Stimulated activated naive CD4-positive, alpha-beta T cell (primary cell): ENCODE results near the gene PRELP.

Experiments used
- DNase-seq, 6 experiments: peaks; one replicate each; lab custom pipeline; 2025; lab: John Stamatoyannopoulos, UW

The PRELP gene

DNA sequence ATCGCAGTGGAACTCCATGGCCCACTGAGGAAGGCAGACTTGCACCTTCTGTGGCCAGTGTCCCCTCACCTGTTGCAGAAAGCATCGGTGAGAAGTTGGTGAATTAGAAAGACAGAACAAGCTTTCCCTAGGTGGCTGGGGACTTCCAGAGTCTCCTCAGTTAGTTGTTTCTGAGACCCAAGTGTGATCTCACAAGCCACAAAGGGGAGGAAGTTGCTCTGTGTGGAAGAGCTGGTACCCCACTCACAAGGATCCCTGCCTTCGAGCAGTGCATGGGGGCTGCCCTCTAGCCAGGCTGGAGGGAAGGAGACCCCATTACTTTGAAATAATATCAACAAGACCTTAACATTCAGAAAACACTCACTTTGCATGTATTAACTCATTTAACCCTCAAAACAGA, 2.1 kb downstream of the PRELP start:
- DNase-seq = no peak

DNA sequence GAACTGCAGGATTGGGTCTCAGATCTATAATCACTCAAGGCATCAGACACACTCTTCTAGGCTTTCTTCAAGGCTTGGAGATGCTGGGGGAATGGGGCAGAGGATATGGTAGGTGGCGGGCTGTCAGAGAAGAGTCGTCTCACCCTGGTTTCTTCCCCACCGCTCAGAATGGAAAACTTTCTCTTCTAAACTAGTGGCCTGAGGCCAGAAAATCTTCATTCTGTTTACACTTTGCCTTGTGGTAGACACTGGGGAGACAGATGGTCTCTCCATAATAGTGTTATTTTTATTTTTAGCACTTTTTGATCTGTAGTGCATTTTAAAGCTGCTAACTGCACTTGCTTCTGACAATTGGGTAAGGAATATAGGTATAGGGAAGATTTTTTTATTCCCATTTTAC, 2.6 kb downstream of the PRELP start:
- no peak for DNase-seq

DNA sequence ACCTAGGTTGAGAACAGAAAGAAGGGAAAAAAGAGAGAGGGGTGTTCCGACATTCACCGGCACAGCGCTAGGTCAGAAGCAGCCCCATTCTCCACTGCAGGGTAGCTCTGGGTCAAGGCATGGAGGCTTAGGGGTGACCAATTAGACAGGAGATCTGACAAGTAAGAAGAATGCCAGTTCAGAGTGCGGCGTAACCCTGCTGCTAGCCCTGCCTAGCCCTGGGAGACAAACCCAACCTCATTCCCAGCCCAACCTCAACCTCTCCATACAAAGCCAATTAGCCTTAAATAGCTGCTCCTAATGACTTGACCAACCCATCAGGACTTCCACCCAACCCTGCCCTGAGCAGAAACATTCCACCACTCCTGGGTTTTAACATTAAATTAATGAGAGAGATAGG, 3.4 kb downstream of the PRELP start:
- DNase-seq = no peak

DNA sequence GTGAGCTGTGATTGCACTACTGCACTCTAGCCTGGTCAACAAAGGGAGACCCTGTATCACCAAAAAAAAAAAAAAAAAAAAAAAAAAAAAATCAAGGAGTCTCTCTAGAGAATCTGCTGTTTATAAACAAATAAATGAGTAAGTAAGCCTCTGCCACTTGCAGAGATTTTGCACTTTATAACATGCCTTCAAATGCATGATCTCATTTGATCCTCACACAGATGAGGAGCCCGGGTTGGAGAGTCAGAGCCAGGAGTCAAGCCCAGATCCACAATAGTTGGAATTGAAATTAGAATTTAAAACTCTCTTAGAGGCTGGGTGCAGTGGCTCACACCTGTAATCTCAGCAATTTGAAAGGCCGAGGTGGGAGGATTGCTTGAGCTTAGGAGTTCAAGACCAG, 4.0 kb downstream of the PRELP start:
- DNase-seq = no peak

DNA sequence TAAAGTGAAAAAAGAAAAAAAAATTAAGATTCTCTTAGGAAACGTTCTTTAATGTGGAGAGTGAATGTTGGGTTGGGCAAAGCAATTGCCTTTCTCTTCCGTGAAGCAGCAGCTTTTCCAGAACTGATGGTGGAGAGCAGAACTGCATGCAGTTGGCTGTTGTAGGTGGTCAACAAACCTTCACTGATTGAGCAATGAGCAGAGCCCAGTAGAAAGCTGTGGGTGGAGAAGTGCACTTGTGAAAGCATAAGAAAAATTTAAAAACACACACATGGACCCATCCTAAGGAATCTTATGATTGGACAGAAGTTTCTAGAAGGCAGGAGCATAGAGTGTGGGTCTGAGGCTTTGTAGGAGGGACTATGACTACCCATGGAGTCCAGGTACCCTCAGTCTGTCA, 4.5 kb downstream of the PRELP start:
- DNase-seq = no peak

DNA sequence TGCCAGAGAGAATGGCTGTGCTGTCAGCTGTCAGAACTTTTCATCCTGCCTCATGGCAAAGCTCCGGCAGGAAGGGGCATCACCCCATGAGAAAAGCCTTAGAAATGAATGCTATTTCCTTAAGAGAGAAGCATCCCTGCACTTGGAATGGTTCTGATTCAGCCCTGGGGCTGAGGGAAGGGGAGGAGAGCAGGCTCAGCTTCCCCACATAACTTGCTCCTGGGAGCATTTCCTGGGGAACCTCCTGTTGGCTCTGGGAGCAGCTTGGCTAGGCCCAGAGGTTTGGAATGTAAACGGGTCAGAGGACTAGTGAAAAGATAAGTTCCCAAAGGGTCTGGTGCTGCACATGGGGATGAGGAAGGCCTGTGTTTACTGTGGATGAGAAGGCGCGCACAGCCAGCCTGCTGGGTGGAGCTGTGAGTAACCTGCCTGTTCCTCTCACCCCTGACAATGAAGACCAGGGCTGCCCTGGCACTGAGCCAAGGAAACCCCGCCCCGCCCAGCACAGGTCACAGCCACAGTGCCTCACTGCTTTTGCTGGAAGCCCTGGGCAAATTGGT, 5.0 kb downstream of the PRELP start:
- DNase-seq = peak in 3 of 6 experiments; percentile 2 to 23 (median 11)

DNA sequence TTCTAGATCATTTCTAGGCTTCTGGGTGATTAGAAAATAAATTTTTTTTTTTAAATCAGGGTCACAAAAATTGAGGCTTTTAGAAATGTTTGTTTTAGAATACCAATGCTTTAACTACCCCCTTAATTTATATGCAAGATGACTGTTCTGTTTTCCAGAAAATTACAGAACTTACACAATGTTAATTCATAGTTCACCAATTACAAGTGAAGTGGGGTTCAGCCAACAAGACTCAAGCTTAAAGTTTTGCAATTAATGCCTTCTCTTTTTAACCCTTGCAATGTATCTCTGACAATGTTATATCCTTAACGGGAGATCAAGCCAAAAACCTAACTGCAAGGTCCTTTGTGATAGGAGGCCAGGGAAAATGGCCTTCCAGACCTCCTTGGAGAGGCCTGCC, 5.6 kb downstream of the PRELP start:
- DNase-seq = no peak

DNA sequence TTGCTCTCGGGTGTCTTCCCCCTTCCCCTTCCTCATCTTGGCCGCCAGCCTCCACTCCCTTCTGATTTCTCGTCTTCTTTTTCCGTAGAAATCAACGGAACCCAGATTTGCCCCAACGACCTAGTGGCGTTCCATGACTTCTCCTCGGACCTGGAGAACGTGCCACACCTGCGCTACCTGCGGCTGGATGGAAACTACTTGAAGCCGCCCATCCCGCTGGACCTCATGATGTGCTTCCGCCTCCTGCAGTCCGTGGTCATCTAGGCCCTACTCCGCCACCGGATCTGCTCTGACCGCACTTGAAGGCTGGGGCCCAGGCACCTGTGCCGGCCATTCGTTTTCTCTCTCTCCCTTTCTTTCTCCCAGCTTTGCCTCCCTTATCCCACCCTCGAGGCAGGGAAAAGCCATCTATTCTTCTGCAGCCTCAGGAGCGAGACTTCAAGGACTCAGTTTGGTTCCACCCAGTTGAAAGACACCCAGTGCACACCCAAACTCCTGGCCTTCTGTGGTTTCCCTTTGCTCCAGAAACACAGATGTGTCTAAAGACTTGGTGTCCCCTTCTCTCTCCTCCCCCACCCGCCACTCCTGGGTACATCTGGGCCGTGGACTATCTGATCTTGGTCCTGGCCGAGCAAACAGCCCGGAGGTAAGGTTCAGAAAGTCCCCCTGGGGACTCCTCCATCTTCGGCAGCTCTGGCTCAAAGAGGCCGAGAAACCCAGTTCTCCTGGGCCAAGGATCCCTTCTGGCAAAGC, 11.2 kb downstream of the PRELP start:
- DNase-seq = no peak

DNA sequence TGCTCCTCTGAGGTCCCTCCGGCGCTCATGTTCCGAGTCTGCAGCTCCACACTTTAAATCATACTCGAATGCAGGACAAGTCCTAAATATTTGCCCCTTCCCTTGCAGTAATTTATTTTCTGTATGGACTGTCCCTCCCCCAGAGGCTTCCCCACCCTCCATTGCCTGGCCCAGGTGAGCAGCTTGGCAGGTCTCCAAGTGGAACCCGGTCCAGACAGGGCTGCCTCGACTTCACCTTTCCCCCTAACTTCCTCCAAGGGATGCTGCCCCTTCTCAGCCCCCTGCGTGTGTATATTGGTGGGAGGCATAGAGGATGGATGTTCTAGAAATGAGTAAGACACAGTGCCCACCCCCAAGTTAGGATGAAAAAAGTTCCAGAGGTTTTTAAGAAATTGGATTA, 12.9 kb downstream of the PRELP start:
- DNase-seq = no peak

DNA sequence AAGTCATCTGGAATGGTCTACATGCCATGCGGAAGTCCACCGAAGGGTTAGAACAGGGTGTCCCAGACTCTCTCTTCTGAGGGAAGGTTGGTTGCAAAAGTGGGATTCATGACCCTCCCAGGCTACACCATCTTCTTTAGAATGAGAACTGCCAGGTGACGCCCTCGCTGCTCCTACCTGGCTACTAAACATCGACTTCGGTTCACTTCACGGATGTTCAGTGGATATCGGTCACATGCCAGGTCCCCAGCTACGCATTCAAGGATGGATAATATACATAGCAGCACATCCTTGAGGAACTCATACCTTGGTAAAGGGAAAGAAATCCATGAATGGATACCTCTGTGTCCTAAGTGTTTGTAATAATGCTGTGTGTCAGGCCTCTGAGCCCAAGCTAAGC, 15.0 kb downstream of the PRELP start:
- no peak for DNase-seq

DNA sequence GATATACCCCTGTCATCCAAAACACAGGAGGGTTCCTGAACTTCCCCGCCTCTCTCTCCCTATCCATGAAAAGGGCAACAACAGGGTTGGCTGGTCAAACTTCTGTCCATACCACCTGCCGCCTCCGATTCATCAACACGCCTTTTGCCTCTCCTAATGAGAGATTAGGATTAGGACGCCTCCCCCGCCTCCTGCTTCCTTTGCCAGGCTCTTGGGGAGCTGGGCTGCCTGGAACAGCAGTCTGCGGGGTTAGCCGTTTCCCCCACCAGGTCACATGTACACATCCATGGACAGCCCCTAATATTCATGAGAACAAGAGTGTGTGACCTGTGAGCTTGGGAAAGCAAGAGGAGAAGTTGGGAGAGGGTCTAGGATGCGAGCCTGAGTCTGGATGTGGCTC, 16.1 kb downstream of the PRELP start:
- no peak for DNase-seq

DNA sequence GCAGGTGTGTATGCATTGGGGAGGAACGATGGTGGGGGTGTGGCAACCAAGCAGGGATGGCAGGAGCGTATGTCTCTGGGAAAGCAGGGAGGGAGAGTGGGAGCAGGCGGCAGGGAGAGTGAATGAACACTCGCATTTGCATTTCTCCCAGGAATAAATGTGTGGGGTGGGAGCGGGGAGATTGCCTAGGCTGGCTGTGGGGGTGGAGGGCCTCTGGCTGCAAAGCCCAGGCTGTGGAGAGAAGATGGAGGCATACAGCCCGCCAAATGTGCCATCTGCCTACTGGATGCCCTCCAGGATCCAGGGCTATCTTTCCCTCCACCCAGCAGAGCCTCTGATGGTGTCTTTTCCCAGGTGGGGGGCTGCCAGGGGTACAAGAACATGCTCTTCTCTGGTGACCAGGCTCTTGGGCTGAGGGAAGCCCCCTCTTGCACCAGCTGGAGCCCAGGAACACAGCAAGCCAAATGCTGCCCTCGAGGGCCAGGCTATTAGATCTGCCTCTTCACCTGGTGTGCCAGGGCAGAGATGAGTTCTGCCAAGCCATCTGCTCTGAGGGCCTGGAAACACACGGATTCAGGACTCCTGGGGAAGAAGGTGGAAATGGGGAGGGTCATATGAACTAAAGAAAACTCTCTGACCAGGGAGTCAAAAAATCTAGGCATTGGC, 16.6 kb downstream of the PRELP start:
- no peak for DNase-seq

DNA sequence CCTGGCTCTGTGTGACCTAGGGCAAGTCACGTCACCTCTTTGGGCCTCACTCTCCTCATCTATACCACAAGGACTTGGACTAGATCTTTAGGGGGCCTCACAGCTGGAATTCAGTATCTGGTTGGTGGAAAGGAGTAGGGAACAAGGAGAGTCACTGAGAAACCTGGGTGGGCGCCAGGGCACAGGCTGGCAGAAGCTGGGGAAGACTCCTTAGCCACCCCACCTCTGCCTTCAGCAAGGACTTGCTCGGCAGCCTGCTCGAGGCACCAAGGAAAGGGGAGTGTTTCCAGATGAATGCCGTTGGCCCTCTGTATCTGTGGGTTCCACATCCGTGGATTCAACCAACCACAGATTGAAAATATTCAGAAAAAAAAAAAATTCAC, 17.1 kb downstream of the PRELP start:
- DNase-seq = no peak

DNA sequence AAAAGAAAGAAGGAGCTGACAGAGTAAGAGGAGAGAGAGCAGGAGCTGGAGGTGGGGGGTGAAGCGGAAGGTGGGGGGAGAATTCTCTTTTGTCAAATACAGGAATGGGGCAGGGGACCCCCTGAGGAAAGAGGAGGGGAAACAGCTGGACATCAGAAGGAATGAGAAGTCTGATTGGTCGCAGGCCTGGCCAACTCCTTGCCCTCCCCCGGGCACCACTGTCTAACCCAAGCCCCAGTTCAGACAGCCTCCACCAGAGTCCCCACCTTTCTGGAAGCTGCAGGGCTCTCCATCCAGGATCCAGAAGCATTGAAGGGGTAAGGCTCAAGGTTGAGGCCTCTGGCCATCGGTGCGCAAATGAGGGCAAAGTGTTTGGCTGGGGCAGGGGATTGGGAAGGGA, 18.3 kb downstream of the PRELP start, which contains the start of gene OPTC:
Gene OPTC, plus strand, starts transcription at position 253 of the 400 bp plus-strand sequence. CDS start 1,853 bp downstream, outside the sequence.
- DNase-seq = no peak

DNA sequence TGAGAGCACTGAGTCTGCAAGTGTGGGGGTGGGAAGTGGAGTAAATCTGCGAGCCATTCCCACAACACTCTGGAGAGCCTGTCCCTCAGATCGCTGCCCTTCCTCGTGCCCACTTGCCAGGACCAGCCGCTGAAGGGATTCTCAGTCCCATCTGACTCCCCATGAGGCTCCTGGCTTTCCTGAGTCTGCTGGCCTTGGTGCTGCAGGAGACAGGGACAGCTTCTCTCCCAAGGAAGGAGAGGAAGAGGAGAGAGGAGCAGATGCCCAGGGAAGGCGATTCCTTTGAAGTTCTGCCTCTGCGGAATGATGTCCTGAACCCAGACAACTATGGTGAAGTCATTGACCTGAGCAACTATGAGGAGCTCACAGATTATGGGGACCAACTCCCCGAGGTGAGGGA, 20.2 kb downstream of the PRELP start:
- DNase-seq = no peak

DNA sequence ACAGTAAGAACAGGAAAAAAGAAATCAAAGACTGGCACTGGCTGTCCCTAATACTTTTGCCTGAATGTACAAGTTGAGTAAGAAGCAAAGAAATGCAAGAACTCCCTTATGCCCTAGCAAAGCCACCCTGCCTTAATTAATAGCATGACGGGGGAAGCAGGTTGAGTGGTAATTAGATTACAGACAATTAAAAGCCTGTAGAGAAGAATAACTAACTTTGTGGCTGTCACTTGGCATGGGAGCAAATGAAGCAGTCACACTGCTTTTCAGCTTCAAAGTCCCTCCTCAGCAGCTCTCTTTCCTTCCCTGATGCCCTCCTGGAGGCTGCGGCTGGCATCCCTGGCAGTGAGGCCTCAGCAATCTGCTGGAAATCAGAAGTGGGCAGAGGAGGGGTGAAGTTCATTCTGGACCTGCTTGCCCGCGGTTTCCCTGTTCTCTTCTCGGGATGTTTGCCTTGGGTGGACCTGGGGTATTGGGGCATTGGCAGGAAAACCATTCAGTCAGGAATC, 21.7 kb downstream of the PRELP start:
- no peak for DNase-seq

DNA sequence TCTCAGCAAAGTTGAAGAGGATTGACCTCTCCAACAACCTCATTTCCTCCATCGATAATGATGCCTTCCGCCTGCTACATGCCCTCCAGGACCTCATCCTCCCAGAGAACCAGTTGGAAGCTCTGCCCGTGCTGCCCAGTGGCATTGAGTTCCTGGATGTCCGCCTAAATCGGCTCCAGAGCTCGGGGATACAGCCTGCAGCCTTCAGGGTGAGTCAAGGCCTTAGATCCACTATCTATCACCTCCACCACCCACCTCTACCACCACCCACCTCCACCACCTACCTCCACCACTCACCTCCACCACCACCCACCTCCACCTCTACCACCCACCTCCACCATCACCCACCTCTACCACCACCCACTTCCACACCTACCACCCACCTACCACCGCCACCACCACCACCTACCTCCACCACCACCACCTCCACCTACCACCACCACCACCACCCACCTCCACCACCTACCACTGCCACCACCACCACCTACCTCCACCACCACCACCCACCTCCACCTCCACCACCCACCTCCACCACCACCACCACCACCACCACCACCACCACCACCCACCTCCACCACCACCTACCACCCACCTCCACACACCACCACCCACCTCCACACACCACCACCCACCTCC, 24.2 kb downstream of the PRELP start:
- no peak for DNase-seq

DNA sequence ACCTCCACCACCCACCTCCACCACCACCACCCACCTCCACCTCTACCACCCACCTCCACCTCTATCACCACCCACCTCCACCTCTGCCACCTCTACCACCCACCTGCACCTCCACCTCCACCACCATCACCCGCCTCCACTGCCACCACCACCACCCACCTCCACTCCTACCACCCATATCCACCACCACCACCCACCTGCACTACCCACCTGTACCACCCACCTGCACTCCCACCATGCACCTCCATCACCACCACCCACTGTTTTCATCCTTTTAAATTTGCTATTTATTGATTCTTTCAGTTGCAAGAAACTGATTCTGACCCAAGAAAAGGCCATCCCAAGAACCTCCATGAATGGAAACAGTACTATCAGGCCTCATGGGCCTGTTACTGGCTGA, 24.7 kb downstream of the PRELP start:
- DNase-seq = no peak

DNA sequence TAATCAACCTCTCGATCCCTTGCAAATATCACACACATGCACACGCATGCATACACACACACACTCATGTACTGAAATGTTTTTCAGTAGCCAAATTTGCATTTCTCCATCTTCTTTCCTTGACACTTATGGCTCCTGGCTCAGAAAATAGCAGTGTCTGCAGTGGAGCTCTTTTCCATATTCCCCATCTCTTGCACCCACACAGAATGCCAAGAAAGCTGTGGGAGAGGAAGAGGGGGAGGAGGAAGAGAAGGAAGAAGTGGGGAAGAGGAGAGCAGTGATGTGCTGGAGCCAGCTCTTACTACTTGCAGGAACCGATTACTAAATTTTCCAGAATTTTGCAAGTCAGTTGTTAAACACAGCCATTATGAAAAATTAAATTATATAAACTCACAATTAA, 28.2 kb downstream of the PRELP start:
- no peak for DNase-seq

DNA sequence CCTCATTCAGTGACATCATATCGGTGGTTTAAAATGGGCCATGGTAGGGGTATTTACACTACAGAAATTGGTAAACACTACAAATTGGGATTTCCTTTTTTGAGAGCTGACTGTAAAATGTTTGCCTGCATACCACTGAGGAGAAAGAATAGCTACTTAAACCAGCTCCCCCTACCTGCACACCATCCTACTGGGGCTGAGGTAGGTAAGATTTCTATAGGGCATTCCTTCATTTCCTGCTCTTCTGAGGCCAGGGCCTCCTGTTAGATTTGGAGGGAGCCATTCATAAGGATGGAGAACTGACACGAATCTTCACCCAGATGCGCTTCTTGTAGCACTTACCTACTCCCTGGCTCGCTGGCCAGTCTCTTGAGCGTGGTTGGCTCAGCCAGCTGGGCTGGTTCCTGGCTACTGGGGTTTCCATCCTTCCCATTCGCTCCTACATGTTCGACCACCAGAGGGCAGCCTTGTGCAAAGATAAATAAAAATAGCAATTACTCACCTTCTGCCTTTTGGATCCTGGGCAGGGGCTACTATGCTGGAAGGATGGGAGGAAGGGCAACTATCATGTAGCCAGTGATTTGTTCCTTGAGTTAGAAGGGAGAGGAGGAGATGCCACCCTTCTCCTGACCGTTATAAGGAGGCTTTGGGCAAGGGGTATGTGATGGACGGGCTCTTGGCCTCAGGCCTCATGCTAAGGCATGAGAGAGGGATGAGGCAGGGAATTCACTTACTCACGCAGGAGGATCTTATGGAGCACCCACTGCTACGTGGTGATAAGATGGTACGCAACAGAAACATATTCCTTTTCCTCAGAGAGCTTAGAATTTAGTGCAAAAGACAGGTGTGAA, 29.0 kb downstream of the PRELP start:
- DNase-seq = peak; percentile 30 to 78 (median 62)

DNA sequence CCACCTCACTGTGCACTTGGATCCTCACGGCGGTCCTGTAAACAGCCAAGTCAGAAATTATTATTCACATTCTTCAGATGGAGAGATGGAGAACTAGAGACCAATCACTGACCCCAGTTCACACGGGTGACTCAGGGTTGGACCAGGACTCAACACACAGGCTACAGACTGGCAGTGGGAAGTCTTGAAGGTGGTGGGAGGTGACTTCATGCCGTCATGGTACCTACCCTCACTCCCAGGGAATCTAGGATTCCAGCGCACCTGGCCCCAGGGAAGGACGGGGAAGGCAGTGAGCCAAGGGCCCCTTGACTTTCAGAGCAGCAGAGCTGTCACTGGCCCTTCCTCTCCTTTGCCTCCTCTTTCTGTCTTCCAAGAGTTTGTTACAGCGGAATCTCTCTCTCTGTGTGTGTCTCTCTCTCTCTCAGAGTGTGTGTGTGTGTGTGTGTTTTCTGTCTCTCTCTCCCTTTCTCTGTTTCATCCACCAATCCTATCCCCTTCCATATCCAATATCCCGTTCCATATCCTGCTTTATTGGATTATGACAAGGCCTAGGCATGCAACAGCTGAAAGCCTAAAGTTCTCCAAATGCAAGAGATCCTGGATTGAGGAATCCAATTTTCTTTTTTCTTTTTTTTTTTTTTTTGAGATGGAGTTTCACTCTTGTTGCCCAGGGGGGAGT, 30.1 kb downstream of the PRELP start:
- DNase-seq = no peak
